GM19035 (cell line): ENCODE measurements around the gene SPDYE16.
"Not testable (repeated sequence)": the region's sequence is repeated elsewhere in the genome, so short reads cannot be mapped to it uniquely, and the experiment has no call there.

Source experiments
- ATAC-seq: cut with Tn5 transposase; IDR thresholded peaks from one replicate; pipeline ENCODE4 v1.9.1; 2021; ENCODE audit not compliant: unreplicated experiment

Gene SPDYE16

DNA sequence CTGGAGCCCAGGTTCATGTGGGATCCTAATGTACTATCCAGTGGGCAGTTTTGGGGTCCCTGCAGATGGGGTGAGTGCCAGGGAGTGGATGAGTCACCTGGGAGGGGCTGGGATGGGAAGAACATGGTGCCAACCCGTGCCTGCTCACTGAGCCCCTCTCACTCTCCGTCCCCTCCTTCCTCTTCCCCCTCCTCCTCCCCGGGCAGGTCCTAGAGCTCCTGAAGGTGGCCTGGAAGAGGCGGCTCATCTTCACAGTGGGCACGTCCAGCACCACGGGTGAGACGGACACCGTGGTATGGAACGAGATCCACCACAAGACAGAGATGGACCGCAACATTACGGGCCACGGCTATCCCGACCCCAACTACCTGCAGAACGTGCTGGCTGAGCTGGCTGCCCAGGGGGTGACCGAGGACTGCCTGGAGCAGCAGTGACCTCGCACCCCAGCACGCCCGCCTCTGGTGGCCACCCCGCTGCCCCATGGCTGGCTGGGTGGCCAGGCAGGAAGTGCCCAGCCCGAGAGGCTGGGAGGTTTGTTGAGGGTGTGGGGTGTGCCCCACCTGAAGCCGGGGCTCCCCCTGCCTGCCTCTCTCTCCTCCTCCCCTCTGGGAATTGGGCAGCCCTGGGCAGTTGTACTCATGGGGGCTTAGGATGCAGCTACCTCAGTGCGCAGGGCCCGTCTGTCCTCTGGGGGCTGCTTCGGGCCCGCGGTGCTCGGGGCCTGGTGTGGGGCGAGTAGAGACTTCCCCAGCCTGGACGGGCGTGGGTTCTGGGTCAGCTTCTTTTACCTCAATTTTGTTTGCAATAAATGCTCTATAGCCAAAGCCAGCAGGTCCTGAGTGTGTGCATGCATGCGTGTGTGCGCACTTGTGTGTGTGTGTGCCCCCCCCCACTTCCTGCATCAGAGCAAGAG is 37.7 kb downstream of the SPDYE16 start:
- no peak for ATAC-seq

- not testable (repeated sequence) for ATAC-seq
These were observed 38.5 kb downstream of the SPDYE16 start for GRCh38 chr7:76504351-76505167.

DNA sequence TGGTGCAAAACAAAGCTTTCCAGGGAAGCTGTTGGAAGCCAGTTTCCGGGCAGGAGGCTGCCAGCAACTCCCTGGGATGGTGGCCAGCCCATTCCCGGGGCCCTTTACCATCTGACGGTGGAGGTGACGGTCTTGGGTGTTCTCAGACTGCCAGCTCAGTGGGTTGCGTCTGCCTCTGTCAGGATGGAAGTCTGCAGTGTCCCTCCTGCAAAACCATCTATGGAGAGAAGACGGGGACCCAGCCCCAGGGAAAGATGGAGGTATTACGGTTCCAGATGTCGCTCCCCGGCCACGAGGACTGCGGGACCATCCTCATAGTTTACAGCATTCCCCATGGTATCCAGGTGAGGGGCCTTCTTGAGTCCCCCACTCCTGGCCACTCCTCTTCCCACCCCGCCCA is 39.9 kb downstream of the SPDYE16 start:
- not testable (repeated sequence) for ATAC-seq

GRCh38 chr7:76502836-76503235 is 40.3 kb downstream of the SPDYE16 start:
- not testable (repeated sequence) for ATAC-seq

DNA sequence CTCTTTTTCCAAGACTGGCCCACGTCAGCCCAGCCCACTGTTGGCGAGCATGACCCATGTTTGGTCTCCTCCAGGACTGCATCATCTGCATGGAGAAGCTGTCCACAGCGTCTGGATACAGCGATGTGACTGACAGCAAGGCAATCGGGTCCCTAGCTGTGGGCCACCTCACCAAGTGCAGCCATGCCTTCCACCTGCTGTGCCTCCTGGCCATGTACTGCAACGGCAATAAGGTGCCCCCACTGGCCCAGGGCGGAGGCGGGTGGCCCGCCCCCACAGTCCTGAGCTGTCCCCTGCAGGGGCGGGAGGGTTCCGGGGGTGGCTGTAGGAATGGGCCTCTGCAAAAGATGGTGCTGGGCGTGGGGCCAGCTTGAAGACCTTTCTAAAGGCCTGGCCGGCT is 40.9 kb downstream of the SPDYE16 start:
- not testable (repeated sequence) for ATAC-seq

DNA sequence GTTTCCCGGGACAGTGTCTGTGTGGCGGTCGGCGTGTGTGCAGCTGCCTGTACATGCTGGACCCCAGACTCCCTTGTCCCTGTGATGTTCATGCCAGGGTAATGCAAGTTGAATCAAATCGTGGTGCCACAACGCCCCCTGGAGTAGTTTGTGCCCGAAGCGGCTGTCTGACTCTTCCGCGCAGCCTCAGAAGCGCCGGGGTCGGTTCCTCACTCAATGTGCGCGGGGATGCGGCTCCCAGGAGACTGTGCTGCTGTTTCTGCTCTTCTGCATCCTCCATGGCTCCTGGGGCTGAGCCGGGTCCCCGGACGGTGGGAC is 43.2 kb downstream of the SPDYE16 start:
- not testable (repeated sequence) for ATAC-seq

DNA sequence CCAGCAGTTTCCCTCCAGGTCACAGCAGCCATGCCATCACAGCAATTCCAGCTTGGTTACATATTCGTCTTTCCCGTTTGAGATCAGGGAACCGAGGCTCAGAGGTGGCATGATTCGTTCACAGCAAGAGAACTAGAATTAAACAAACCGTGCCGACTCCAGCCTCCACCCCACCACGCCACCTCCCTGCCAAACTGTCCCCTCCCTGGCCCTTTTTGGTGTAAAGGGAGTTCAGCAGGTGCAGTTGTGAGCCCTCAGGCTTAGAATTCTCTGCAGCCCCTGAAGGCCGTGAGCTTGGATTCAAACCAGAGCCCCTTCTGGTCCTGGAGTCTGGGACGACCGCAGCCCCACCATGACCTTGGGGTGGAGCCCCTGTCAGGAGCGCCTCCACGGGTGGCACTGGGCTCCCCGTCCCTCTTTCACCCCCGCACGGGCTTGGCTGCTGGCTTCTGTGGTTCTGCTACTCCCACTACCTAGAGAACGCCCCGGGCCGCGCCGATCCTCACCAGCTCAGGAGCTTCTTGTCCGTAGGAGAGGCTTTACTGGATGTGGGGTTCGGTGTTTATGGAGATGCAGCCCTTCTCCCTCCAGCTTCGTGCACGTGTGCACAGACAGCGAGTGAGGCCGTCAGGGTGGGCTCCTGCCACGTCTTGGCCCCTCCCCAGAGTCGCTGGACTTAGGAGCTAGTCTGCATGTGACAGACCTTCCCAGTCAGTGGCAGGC is 43.7 kb downstream of the SPDYE16 start:
- ATAC-seq: not testable (repeated sequence)

DNA sequence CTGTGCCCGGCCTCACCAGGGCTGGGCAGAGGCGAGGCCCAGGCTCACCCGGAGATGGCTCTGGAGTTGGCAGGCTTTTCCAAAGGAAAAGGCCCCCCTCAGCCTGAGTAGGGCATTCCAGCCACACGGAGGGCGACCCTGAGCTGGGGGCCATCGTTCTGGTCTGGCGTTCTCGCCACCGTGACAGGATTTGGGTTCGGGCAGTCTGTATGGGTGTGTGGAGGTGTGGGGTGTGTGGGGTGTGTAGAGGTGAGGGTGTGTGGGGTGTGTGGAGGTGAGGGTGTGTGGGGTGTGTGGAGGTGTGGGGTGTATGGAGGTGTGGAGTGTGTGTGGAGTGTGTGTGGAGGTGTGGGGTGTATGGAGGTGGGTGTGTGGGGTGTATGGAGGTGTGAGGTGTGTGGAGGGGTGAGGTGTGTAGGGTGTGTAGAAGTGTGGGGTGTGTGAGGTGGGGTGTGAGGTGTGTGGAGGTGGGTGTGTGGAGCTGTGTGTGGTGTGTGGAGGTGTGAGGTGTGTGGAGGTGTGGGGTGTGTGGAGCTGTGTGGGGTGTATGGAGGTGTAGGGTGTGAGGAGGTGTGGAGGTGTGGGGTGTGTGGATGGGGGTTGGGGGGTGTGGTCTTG is 44.4 kb downstream of the SPDYE16 start:
- not testable (repeated sequence) for ATAC-seq

- ATAC-seq: not testable (repeated sequence)
These were observed 45.0 kb downstream of the SPDYE16 start for GRCh38 chr7:76497918-76498582.

DNA sequence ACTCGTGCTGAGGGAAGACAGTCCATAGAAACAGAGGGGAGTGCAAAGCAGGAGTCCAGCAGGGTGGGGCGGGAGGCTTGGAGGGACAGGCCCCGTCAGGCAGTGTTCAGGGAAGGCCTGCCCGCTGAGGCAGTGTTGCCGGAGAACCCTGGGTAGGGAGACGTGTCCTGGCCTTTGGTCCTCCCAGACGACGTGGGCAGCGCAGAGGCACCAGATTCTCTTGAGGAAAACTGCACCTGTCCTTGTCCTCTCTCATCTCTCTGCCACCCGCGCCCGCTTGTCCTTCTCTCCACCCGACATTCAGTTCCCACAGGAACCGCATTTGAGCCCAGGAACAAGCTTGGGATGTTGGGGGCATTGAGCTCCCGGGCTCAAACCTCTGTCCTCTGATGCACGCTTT is 47.4 kb downstream of the SPDYE16 start:
- not testable (repeated sequence) for ATAC-seq

DNA sequence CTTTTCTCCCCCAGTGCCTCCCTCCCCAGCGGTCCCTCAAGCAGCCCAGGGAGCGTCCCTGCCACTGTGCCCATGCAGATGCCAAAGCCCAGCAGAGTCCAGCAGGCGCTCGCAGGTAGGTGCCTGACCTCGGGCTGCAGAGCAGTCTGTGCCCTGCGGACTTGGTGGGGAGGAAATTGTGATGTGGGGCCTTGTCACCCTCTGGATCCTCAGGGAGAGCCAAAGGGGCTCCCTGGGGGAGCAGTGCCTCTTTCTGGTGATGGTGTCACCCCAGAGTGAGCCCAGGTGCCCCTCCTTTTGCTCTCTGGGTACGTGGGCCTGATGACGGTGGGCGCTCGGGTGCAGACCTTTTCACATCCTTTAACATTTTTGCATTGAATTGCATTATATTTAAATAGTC is 51.0 kb downstream of the SPDYE16 start:
- ATAC-seq: not testable (repeated sequence)

- ATAC-seq: not testable (repeated sequence)
These were observed 55.1 kb downstream of the SPDYE16 start for GRCh38 chr7:76487969-76488368.

DNA sequence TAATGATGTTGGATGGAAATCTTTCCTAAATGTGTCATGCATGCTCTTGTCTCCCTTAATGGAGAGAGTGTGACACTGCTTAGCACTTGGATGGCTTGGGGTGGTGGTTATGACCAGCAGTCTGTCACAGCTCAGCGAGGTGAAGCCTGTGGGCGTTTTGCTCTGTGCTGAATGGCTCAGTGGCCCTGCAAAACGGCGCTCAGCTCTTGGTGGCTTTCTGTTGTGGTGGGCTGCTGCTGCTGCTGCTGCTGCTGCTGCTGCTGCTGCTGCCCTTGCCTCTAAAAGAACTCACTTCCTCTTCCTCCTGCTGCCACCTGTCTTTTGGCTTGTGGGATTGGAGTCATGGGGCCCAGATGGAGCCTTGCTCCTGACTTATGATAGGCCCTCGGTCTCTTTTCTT is 56.5 kb downstream of the SPDYE16 start:
- ATAC-seq: peak; percentile 99

GRCh38 chr7:76485822-76486610 is 57.1 kb downstream of the SPDYE16 start:
- peak; percentile 12 for ATAC-seq

DNA sequence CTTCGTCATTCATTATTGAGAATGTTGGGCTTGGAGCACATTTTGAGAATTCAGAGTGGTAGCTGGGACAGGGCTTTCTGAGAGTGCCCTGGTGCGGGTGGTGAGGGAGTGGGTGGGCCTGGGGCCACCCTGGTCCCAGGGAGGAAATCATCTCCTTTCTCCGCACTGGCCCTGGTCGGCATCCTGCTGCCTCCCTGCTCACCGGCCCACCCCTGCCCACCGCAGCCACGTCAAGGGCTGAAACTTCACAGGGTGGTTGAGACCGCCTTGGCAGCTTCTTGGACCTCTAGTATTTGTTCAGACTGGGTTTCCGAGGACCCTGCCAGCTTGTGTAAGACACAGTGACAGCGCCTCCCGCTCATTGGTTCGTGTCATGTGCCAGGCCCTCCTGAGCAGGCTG is 58.6 kb downstream of the SPDYE16 start:
- not testable (repeated sequence) for ATAC-seq

DNA sequence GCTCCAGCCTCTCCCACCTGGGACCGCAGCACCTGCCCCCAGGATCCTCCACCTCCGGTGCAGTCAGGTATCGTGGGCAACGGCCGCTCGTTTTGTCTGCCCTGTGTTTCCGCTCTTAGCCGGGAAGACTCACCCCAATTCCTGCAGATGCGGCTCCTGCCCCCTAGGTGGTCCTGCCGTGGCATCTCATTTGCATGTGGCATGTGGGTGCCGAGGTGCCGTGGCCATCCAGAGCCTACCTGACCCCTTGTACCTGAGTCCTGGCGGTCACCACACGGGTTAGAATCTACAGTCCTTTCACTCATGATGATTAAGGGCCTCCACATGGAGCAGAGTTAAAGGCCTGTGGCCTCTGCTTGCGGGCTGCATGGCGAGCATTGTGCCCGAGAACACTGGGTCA is 60.0 kb downstream of the SPDYE16 start:
- not testable (repeated sequence) for ATAC-seq

- not testable (repeated sequence) for ATAC-seq
These were observed 60.4 kb downstream of the SPDYE16 start for GRCh38 chr7:76482660-76483059.
